ENCODE measurements around the gene EIF5AL1. TPM values are rescaled to one million over a fixed set of nuclear protein-coding genes. Genes with fewer than 3 reads are reported as not detected.

The EIF5AL1 gene
- total and polyA plus RNA-seq, 2 of the 13 experiments (the other 11 are each of a cell fraction or from before 2014, with no cell fraction given): 0.22 to 0.50 TPM

- no peak for TF ChIP-seq FIP1L1 (IDR thresholded peaks at IDR 0.05; ENCODE audit: borderline replicate concordance, insufficient read depth, low read depth, low read length)
- no peak for TF ChIP-seq ZNF513 (CRISPR knock-in tag; conservative IDR thresholded peaks at IDR 0.05)
- no peak for TF ChIP-seq RBFOX2 (IDR thresholded peaks at IDR 0.05; ENCODE audit: low read depth, low read length)
- no peak for TF ChIP-seq ZNF253 (CRISPR knock-in tag; IDR thresholded peaks at IDR 0.05; ENCODE audit: borderline replicate concordance)
- no peak for TF ChIP-seq MIXL1 (CRISPR knock-in tag; IDR thresholded peaks at IDR 0.05)
- no peak for TF ChIP-seq ZFP36L1 (CRISPR knock-in tag; IDR thresholded peaks at IDR 0.05)
- no peak for TF ChIP-seq ZBTB39 (CRISPR knock-in tag; IDR thresholded peaks at IDR 0.05)
- TF ChIP-seq ZNF317 (CRISPR knock-in tag; IDR thresholded peaks at IDR 0.05): no peak
- no peak for TF ChIP-seq ZNF770 (CRISPR knock-in tag; IDR thresholded peaks at IDR 0.05)
- no peak for TF ChIP-seq ZNF616 (CRISPR knock-in tag; IDR thresholded peaks at IDR 0.05; ENCODE audit: low read depth)
- TF ChIP-seq NR3C1 (CRISPR knock-in tag; IDR thresholded peaks at IDR 0.05): no peak
- TF ChIP-seq PITX1 (CRISPR knock-in tag; IDR thresholded peaks at IDR 0.05): peak; percentile 26; the same call in 1 of the 2 replicates
- no peak for TF ChIP-seq ZNF749 (CRISPR knock-in tag; IDR thresholded peaks at IDR 0.05; ENCODE audit: borderline replicate concordance)
- TF ChIP-seq THAP7 (CRISPR knock-in tag; IDR thresholded peaks at IDR 0.05): no peak
- no peak for TF ChIP-seq ZNF597 (CRISPR knock-in tag; IDR thresholded peaks at IDR 0.05)
- TF ChIP-seq RARG (CRISPR knock-in tag; IDR thresholded peaks at IDR 0.05; ENCODE audit: low read depth): no peak
- no peak for TF ChIP-seq SRSF1 (optimal IDR thresholded peaks at IDR 0.05; ENCODE audit: low read depth, low read length)
- no peak for TF ChIP-seq ZFP36 (IDR thresholded peaks at IDR 0.05; ENCODE audit: borderline replicate concordance, low read depth, low read length, partially characterized antibody)
- TF ChIP-seq CSRNP1 (CRISPR knock-in tag; IDR thresholded peaks at IDR 0.05): no peak
- TF ChIP-seq ZIK1 (CRISPR knock-in tag; IDR thresholded peaks at IDR 0.05; ENCODE audit: borderline replicate concordance, low read depth): no peak
Observed at GRCh38 chr10:79472951-79473350, 39.4 kb upstream of the EIF5AL1 start (continued).
